ENCODE measurements around the gene LAPTM4A. TPM values are rescaled to one million over a fixed set of nuclear protein-coding genes. Genes with fewer than 3 reads are reported as not detected.

The LAPTM4A gene
- total RNA-seq, 2 donors from 2014 or later: 285 to 291 TPM

- Mint-ChIP-seq H3K9me3 (no peaks in the 10 kb centered on the region), H3K36me3 (ENCODE audit: low read depth) (peaks cover 37% of the 10 kb centered on the region), H3K27ac (no peak overlapping the region), H3K4me1 (peaks cover 3% of the 10 kb centered on the region), H3K4me3 (no peak overlapping the region), H3K27me3 (ENCODE audit: insufficient read depth) (no peaks in the 10 kb centered on the region)
- peaks cover 14% of the 10 kb centered on the region for H3K36me3 ChIP-seq (ENCODE audit: control insufficient read depth, insufficient read depth, low read length)
- no peaks in the 10 kb centered on the region for H3K9me3 ChIP-seq (ENCODE audit: control insufficient read depth, low read length)
- TF ChIP-seq, protein P1, sequence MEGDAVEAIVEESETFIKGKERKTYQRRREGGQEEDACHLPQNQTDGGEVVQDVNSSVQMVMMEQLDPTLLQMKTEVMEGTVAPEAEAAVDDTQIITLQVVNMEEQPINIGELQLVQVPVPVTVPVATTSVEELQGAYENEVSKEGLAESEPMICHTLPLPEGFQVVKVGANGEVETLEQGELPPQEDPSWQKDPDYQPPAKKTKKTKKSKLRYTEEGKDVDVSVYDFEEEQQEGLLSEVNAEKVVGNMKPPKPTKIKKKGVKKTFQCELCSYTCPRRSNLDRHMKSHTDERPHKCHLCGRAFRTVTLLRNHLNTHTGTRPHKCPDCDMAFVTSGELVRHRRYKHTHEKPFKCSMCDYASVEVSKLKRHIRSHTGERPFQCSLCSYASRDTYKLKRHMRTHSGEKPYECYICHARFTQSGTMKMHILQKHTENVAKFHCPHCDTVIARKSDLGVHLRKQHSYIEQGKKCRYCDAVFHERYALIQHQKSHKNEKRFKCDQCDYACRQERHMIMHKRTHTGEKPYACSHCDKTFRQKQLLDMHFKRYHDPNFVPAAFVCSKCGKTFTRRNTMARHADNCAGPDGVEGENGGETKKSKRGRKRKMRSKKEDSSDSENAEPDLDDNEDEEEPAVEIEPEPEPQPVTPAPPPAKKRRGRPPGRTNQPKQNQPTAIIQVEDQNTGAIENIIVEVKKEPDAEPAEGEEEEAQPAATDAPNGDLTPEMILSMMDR (conservative IDR thresholded peaks at IDR 0.05): no peak
- no peak overlapping the region for H3K4me3 ChIP-seq (ENCODE audit: low read length)
- no peak for DNase-seq
- H3K27ac ChIP-seq (ENCODE audit: low read depth, low read length): no peak overlapping the region
- H3K9ac ChIP-seq (ENCODE audit: extremely low read depth, low read length, poor library complexity, severe bottlenecking): no peak overlapping the region
- no peaks in the 10 kb centered on the region for H3K27me3 ChIP-seq (ENCODE audit: control insufficient read depth, insufficient read depth, low read length, poor library complexity, severe bottlenecking)
- no peaks in the 10 kb centered on the region for H3K4me1 ChIP-seq (ENCODE audit: control insufficient read depth, insufficient read depth, low read length)
- WGBS, 2 experiments (ENCODE audit: insufficient coverage in 1 of 2, insufficient read length in 1 of 2): 76 to 90% methylated on average over 4 to 10 of the region's 10 CpGs
Observed at GRCh38 chr2:20005067-20005627, 46.3 kb downstream of the LAPTM4A start.

GRCh38 chr2:20001361-20001863 is 50.0 kb downstream of the LAPTM4A start:
- Mint-ChIP-seq H3K9me3 (no peaks in the 10 kb centered on the region), H3K4me1 (peaks cover 5% of the 10 kb centered on the region)

DNA sequence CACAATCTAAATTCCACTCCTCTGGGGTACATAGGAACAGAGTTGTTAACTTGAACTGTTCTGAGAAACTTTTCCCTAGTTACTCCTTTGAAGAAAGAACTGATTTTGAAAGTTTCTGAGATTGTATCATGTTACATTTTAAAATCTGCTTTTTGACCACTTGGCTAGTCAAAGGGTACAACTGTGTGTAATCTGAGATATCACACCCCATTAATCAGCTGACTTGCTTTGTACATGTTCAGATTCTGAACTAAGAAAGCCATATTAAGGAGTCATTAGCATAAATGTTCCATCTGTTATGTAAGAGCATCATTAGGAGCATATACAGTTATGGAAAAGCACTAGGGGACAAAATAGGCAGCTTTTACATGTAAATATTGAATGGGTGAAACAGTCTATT is 57.7 kb downstream of the LAPTM4A start:
- H3K27ac ChIP-seq (ENCODE audit: low read depth, low read length): no peak overlapping the region
- H3K9ac ChIP-seq (ENCODE audit: extremely low read depth, low read length, poor library complexity, severe bottlenecking): no peak overlapping the region
- Mint-ChIP-seq H3K36me3 (ENCODE audit: low read depth) (peaks cover 5% of the 10 kb centered on the region), H3K4me1 (peaks cover 14% of the 10 kb centered on the region), H3K27ac (no peak overlapping the region), H3K4me3 (no peak overlapping the region), H3K27me3 (ENCODE audit: insufficient read depth) (no peaks in the 10 kb centered on the region), H3K9me3 (no peaks in the 10 kb centered on the region)
- TF ChIP-seq, protein P1 (conservative IDR thresholded peaks at IDR 0.05): no peak
- H3K36me3 ChIP-seq (ENCODE audit: control insufficient read depth, insufficient read depth, low read length): peaks cover 10% of the 10 kb centered on the region
- no peaks in the 10 kb centered on the region for H3K9me3 ChIP-seq (ENCODE audit: control insufficient read depth, low read length)
- no peaks in the 10 kb centered on the region for H3K4me1 ChIP-seq (ENCODE audit: control insufficient read depth, insufficient read depth, low read length)
- no peak for DNase-seq
- H3K27me3 ChIP-seq (ENCODE audit: control insufficient read depth, insufficient read depth, low read length, poor library complexity, severe bottlenecking): no peaks in the 10 kb centered on the region
- H3K4me3 ChIP-seq (ENCODE audit: low read length): no peak overlapping the region

More at GRCh38 chr2:20001361-20001863, 50.0 kb downstream of the LAPTM4A start:
- Mint-ChIP-seq H3K4me3 (no peak overlapping the region), H3K36me3 (ENCODE audit: low read depth) (peaks cover 34% of the 10 kb centered on the region), H3K27ac (no peak overlapping the region), H3K27me3 (ENCODE audit: insufficient read depth) (no peaks in the 10 kb centered on the region)
- no peaks in the 10 kb centered on the region for H3K9me3 ChIP-seq (ENCODE audit: control insufficient read depth, low read length)
- DNase-seq: no peak
- no peaks in the 10 kb centered on the region for H3K4me1 ChIP-seq (ENCODE audit: control insufficient read depth, insufficient read depth, low read length)
- TF ChIP-seq, protein P1 (conservative IDR thresholded peaks at IDR 0.05): no peak
- no peaks in the 10 kb centered on the region for H3K27me3 ChIP-seq (ENCODE audit: control insufficient read depth, insufficient read depth, low read length, poor library complexity, severe bottlenecking)
- no peak overlapping the region for H3K9ac ChIP-seq (ENCODE audit: extremely low read depth, low read length, poor library complexity, severe bottlenecking)
- no peak overlapping the region for H3K4me3 ChIP-seq (ENCODE audit: low read length)
- H3K36me3 ChIP-seq (ENCODE audit: control insufficient read depth, insufficient read depth, low read length): peaks cover 22% of the 10 kb centered on the region
- 90 to 94% methylated on average over 2 of the region's 2 CpGs for WGBS, 2 experiments (ENCODE audit: insufficient coverage in 1 of 2, insufficient read length in 1 of 2)
- no peak overlapping the region for H3K27ac ChIP-seq (ENCODE audit: low read depth, low read length)

Measured in endodermal cell (in vitro differentiated cells).